ENCODE measurements around the gene OR2T1. TPM values are rescaled to one million over a fixed set of nuclear protein-coding genes. Genes with fewer than 3 reads are reported as not detected.
"Not testable (repeated sequence)": the region's sequence is repeated elsewhere in the genome, so short reads cannot be mapped to it uniquely, and the experiment has no call there.

OR2T1 gene
- polyA plus RNA-seq (ENCODE audit: insufficient read length in 4 of 4): not detected

- no peak for DNase-seq (ENCODE audit: low read depth in 4 of 4, low spot score in 3 of 4)
These were observed at the start of gene OR2T1 for GRCh38 chr1:248402748-248403147. TSS of gene OR2T1 (plus strand) at chr1:248403048. CDS start at chr1:248406148, 3,100 bp downstream.

- no peak for DNase-seq (ENCODE audit: low read depth in 4 of 4, low spot score in 3 of 4)
These were observed 43.4 kb upstream of the OR2T1 start for GRCh38 chr1:248359415-248359814.

- DNase-seq (ENCODE audit: low read depth in 4 of 4, low spot score in 3 of 4): no peak
These were observed 41.6 kb upstream of the OR2T1 start, which contains the start of gene OR2T4 for GRCh38 chr1:248361121-248361715. TSS of gene OR2T4 (plus strand) at chr1:248361665. CDS start at chr1:248361665, 0 bp downstream.

- no peak for DNase-seq (ENCODE audit: low read depth in 4 of 4, low spot score in 3 of 4)
These were observed 36.2 kb upstream of the OR2T1 start for GRCh38 chr1:248366609-248367008.

- DNase-seq (ENCODE audit: low read depth in 4 of 4, low spot score in 3 of 4): no peak
These were observed 30.5 kb upstream of the OR2T1 start for GRCh38 chr1:248372394-248372793.

GRCh38 chr1:248373761-248374160 is 29.1 kb upstream of the OR2T1 start:
- DNase-seq (ENCODE audit: low read depth in 4 of 4, low spot score in 3 of 4): no peak

GRCh38 chr1:248375446-248375845 is 27.4 kb upstream of the OR2T1 start, which contains the start of gene OR2T6:
TSS of gene OR2T6 (plus strand) at chr1:248375746. CDS start at chr1:248387609, 11,863 bp downstream.
- DNase-seq (ENCODE audit: low read depth in 4 of 4, low spot score in 3 of 4): no peak

- DNase-seq (ENCODE audit: low read depth in 4 of 4, low spot score in 3 of 4): no peak
These were observed 25.9 kb upstream of the OR2T1 start for GRCh38 chr1:248376916-248377315.

- DNase-seq (ENCODE audit: low read depth in 4 of 4, low spot score in 3 of 4): no peak
These were observed 22.0 kb upstream of the OR2T1 start for GRCh38 chr1:248380854-248381253.

GRCh38 chr1:248388426-248388825 is 14.4 kb upstream of the OR2T1 start:
- no peak for DNase-seq (ENCODE audit: low read depth in 4 of 4, low spot score in 3 of 4)

- DNase-seq (ENCODE audit: low read depth in 4 of 4, low spot score in 3 of 4): no peak
These were observed 9.8 kb upstream of the OR2T1 start for GRCh38 chr1:248393050-248393449.

GRCh38 chr1:248404024-248404423 is 1.2 kb downstream of the OR2T1 start:
- no peak for DNase-seq (ENCODE audit: low read depth in 4 of 4, low spot score in 3 of 4)

GRCh38 chr1:248406721-248407692 is 4.2 kb downstream of the OR2T1 start:
- DNase-seq (ENCODE audit: low read depth in 4 of 4, low spot score in 3 of 4): no peak

- DNase-seq (ENCODE audit: low read depth in 4 of 4, low spot score in 3 of 4): no peak
These were observed 13.4 kb downstream of the OR2T1 start for GRCh38 chr1:248416226-248416625.

GRCh38 chr1:248417854-248418253 is 15.0 kb downstream of the OR2T1 start:
- no peak for DNase-seq (ENCODE audit: low read depth in 4 of 4, low spot score in 3 of 4)

- no peak for DNase-seq (ENCODE audit: low read depth in 4 of 4, low spot score in 3 of 4)
These were observed 18.5 kb downstream of the OR2T1 start for GRCh38 chr1:248421384-248421783.

- DNase-seq (ENCODE audit: low read depth in 4 of 4, low spot score in 3 of 4): not testable (repeated sequence)
These were observed 24.8 kb downstream of the OR2T1 start for GRCh38 chr1:248427526-248428191.

- not testable (repeated sequence) for DNase-seq (ENCODE audit: low read depth in 4 of 4, low spot score in 3 of 4)
These were observed 25.3 kb downstream of the OR2T1 start for GRCh38 chr1:248428192-248428533.

GRCh38 chr1:248431683-248432082 is 28.8 kb downstream of the OR2T1 start:
- DNase-seq (ENCODE audit: low read depth in 4 of 4, low spot score in 3 of 4): not testable (repeated sequence)

GRCh38 chr1:248432201-248432600 is 29.4 kb downstream of the OR2T1 start:
- not testable (repeated sequence) for DNase-seq (ENCODE audit: low read depth in 4 of 4, low spot score in 3 of 4)

- not testable (repeated sequence) for DNase-seq (ENCODE audit: low read depth in 4 of 4, low spot score in 3 of 4)
These were observed 31.1 kb downstream of the OR2T1 start for GRCh38 chr1:248433811-248434415.

All from left renal pelvis (tissue), 4 donors.